ENCODE measurements around the gene FAM131A. TPM values are rescaled to one million over a fixed set of nuclear protein-coding genes. Genes with fewer than 3 reads are reported as not detected.

FAM131A gene
- total RNA-seq, 1 donor from 2014 or later, result 28.5 TPM

GRCh38 chr3:184321666-184322065, 15.7 kb upstream of the FAM131A start:
- H3K4me3 ChIP-seq, result no peak overlapping the region
- intact Hi-C loops (cut with DNase I), result no loop called here
- peaks cover 20 to 71% of the 10 kb centered on the region in 2 donors for H3K36me3 ChIP-seq
- H3K27me3 ChIP-seq, result no peaks in the 10 kb centered on the region
- no peaks in the 10 kb centered on the region for H3K9me3 ChIP-seq
- peaks cover 53% of the 10 kb centered on the region for H3K4me1 ChIP-seq
- no peak for DNase-seq (ENCODE audit: extremely low spot score in 2 of 2)
- peak overlapping the region; percentile 95 for H3K27ac ChIP-seq
- TF ChIP-seq POLR2A (IDR thresholded peaks at IDR 0.05) (no peak), CTCF (IDR thresholded peaks at IDR 0.05) (no peak), POLR2AphosphoS5 (IDR thresholded peaks at IDR 0.05; ENCODE audit: insufficient read depth in 1 of 2, low read depth in 1 of 2) (no peak)

- TF ChIP-seq POLR2AphosphoS5 (IDR thresholded peaks at IDR 0.05; ENCODE audit: insufficient read depth in 1 of 2, low read depth in 1 of 2) (no peak), POLR2A (IDR thresholded peaks at IDR 0.05) (no peak), CTCF (IDR thresholded peaks at IDR 0.05) (no peak)
- peaks cover 27 to 78% of the 10 kb centered on the region in 2 donors for H3K36me3 ChIP-seq
- intact Hi-C loops (cut with DNase I), result no loop called here
- H3K4me3 ChIP-seq, result no peak overlapping the region
- H3K9me3 ChIP-seq, result no peaks in the 10 kb centered on the region
- no peaks in the 10 kb centered on the region for H3K27me3 ChIP-seq
- H3K27ac ChIP-seq, result no peak overlapping the region
- DNase-seq (ENCODE audit: extremely low spot score in 2 of 2), result no peak
- peaks cover 41% of the 10 kb centered on the region for H3K4me1 ChIP-seq
Observed at GRCh38 chr3:184322731-184323487, 14.5 kb upstream of the FAM131A start.

GRCh38 chr3:184323696-184324095, 13.7 kb upstream of the FAM131A start:
- TF ChIP-seq POLR2A (IDR thresholded peaks at IDR 0.05), result no peak
- TF ChIP-seq CTCF (IDR thresholded peaks at IDR 0.05), result no peak
- TF ChIP-seq POLR2AphosphoS5 (IDR thresholded peaks at IDR 0.05; ENCODE audit: insufficient read depth in 1 of 2, low read depth in 1 of 2), result no peak
- DNase-seq (ENCODE audit: extremely low spot score in 2 of 2), result no peak
- Histone ChIP-seq H3K9me3 (no peaks in the 10 kb centered on the region), H3K27me3 (no peaks in the 10 kb centered on the region), H3K27ac (no peak overlapping the region), H3K4me3 (no peak overlapping the region), H3K36me3 (peaks cover 28 to 83% of the 10 kb centered on the region in 2 donors), H3K4me1 (peaks cover 33% of the 10 kb centered on the region)
- intact Hi-C loops (cut with DNase I), result no loop called here

- H3K27me3 ChIP-seq, result no peaks in the 10 kb centered on the region
- H3K36me3 ChIP-seq, result peaks cover 28 to 99% of the 10 kb centered on the region in 2 donors
- H3K27ac ChIP-seq, result no peak overlapping the region
- DNase-seq (ENCODE audit: extremely low spot score in 2 of 2), result no peak
- no peak for TF ChIP-seq CTCF (IDR thresholded peaks at IDR 0.05)
- TF ChIP-seq POLR2A (IDR thresholded peaks at IDR 0.05), result no peak
- TF ChIP-seq POLR2AphosphoS5 (IDR thresholded peaks at IDR 0.05; ENCODE audit: insufficient read depth in 1 of 2, low read depth in 1 of 2), result no peak
- peaks cover 17% of the 10 kb centered on the region for H3K4me1 ChIP-seq
- H3K9me3 ChIP-seq, result no peaks in the 10 kb centered on the region
- intact Hi-C loops (cut with DNase I), result no loop called here
- no peak overlapping the region for H3K4me3 ChIP-seq
Observed at GRCh38 chr3:184325269-184325668, 12.1 kb upstream of the FAM131A start.

- Histone ChIP-seq H3K36me3 (peaks cover 25 to 100% of the 10 kb centered on the region in 2 donors), H3K27me3 (no peaks in the 10 kb centered on the region), H3K9me3 (no peaks in the 10 kb centered on the region), H3K4me1 (peaks cover 11% of the 10 kb centered on the region), H3K27ac (no peak overlapping the region), H3K4me3 (no peak overlapping the region)
- intact Hi-C loops (cut with DNase I), result no loop called here
- DNase-seq (ENCODE audit: extremely low spot score in 2 of 2), result no peak
- TF ChIP-seq POLR2A (IDR thresholded peaks at IDR 0.05) (no peak), CTCF (IDR thresholded peaks at IDR 0.05) (no peak), POLR2AphosphoS5 (IDR thresholded peaks at IDR 0.05; ENCODE audit: insufficient read depth in 1 of 2, low read depth in 1 of 2) (no peak)
Observed at GRCh38 chr3:184325715-184326369, 11.6 kb upstream of the FAM131A start.
